Measurements from ENCODE around the gene PPP2R5C. TPM values are rescaled to one million over a fixed set of nuclear protein-coding genes. Genes with fewer than 3 reads are reported as not detected.

The PPP2R5C gene
- polyA plus RNA-seq, 1 donor from 2014 or later, result 111 TPM

- TF ChIP-seq EZH2 (IDR thresholded peaks at IDR 0.05; ENCODE audit: borderline replicate concordance, insufficient read depth, low read length, poor library complexity, severe bottlenecking), result no peak
- no peak for TF ChIP-seq TAF1 (IDR thresholded peaks at IDR 0.05; ENCODE audit: low read depth)
- TF ChIP-seq REST (IDR thresholded peaks at IDR 0.05; ENCODE audit: borderline replicate concordance), result no peak
- TF ChIP-seq EP300 (conservative IDR thresholded peaks at IDR 0.05; ENCODE audit: poor library complexity, severe bottlenecking), result no peak
- TF ChIP-seq SMC3 (conservative IDR thresholded peaks at IDR 0.05; ENCODE audit: poor library complexity), result no peak
- TF ChIP-seq RAD21 (conservative IDR thresholded peaks at IDR 0.05), result no peak
- no peak for TF ChIP-seq CTCF (IDR thresholded peaks at IDR 0.05; ENCODE audit: poor library complexity, severe bottlenecking)
- no peak for TF ChIP-seq POLR2AphosphoS5 (IDR thresholded peaks at IDR 0.05)
- no peak for TF ChIP-seq MXI1 (conservative IDR thresholded peaks at IDR 0.05; ENCODE audit: poor library complexity, severe bottlenecking)
These were observed 194.8 kb downstream of the PPP2R5C start for GRCh38 chr14:101956179-101956885.

GRCh38 chr14:101957406-101958234 lies 196.1 kb downstream of the PPP2R5C start:
- Histone ChIP-seq H3K36me3 (ENCODE audit: insufficient read depth, low read length) (no peaks in the 10 kb centered on the region), H3K9me2 (ENCODE audit: insufficient read depth, low read length) (no peaks in the 10 kb centered on the region), H3K4me3 (ENCODE audit: low read length) (no peak overlapping the region), H3K4me2 (ENCODE audit: low read length) (no peak overlapping the region), H2AFZ (ENCODE audit: low read depth, low read length) (no peak overlapping the region), H3F3A (ENCODE audit: insufficient read depth, low read length, poor library complexity, severe bottlenecking) (no peaks in the 10 kb centered on the region), H3K9ac (ENCODE audit: low read length) (no peak overlapping the region), H3K27me3 (ENCODE audit: insufficient read depth, low read depth, low read length) (no peaks in the 10 kb centered on the region), H3K27ac (ENCODE audit: low read length) (no peak overlapping the region), H3K9me3 (ENCODE audit: low read length) (no peaks in the 10 kb centered on the region), H4K20me1 (ENCODE audit: insufficient read depth) (no peaks in the 10 kb centered on the region), H3K79me2 (replicated peaks; ENCODE audit: insufficient read depth, low read length) (no peaks in the 10 kb centered on the region)
- TF ChIP-seq TAF1 (IDR thresholded peaks at IDR 0.05; ENCODE audit: low read depth) (no peak), RAD21 (conservative IDR thresholded peaks at IDR 0.05) (no peak), MXI1 (conservative IDR thresholded peaks at IDR 0.05; ENCODE audit: poor library complexity, severe bottlenecking) (no peak), POLR2AphosphoS5 (IDR thresholded peaks at IDR 0.05) (no peak), REST (IDR thresholded peaks at IDR 0.05; ENCODE audit: borderline replicate concordance) (no peak), SMC3 (conservative IDR thresholded peaks at IDR 0.05; ENCODE audit: poor library complexity) (no peak), CTCF (IDR thresholded peaks at IDR 0.05; ENCODE audit: poor library complexity, severe bottlenecking) (no peak), EZH2 (IDR thresholded peaks at IDR 0.05; ENCODE audit: borderline replicate concordance, insufficient read depth, low read length, poor library complexity, severe bottlenecking) (no peak), EP300 (conservative IDR thresholded peaks at IDR 0.05; ENCODE audit: poor library complexity, severe bottlenecking) (no peak)

More at GRCh38 chr14:101956179-101956885, 194.8 kb downstream of the PPP2R5C start:
- H3K4me2 ChIP-seq (ENCODE audit: low read length), result no peak overlapping the region
- no peaks in the 10 kb centered on the region for H4K20me1 ChIP-seq (ENCODE audit: insufficient read depth)
- H3K79me2 ChIP-seq (replicated peaks; ENCODE audit: insufficient read depth, low read length), result no peaks in the 10 kb centered on the region
- H3K9me2 ChIP-seq (ENCODE audit: insufficient read depth, low read length), result no peaks in the 10 kb centered on the region
- no peaks in the 10 kb centered on the region for H3K27me3 ChIP-seq (ENCODE audit: insufficient read depth, low read depth, low read length)
- no peak overlapping the region for H3K4me3 ChIP-seq (ENCODE audit: low read length)
- H3K27ac ChIP-seq (ENCODE audit: low read length), result no peak overlapping the region
- no peaks in the 10 kb centered on the region for H3K9me3 ChIP-seq (ENCODE audit: low read length)
- H3K9ac ChIP-seq (ENCODE audit: low read length), result no peak overlapping the region
- no peaks in the 10 kb centered on the region for H3K36me3 ChIP-seq (ENCODE audit: insufficient read depth, low read length)
- H3F3A ChIP-seq (ENCODE audit: insufficient read depth, low read length, poor library complexity, severe bottlenecking), result no peaks in the 10 kb centered on the region
- H2AFZ ChIP-seq (ENCODE audit: low read depth, low read length), result no peak overlapping the region
